ENCODE measurements around the gene SEMA6B. TPM values are rescaled to one million over a fixed set of nuclear protein-coding genes. Genes with fewer than 3 reads are reported as not detected.

The SEMA6B gene
- total RNA-seq, 2 donors from 2014 or later: 15.0 to 24.8 TPM

DNA sequence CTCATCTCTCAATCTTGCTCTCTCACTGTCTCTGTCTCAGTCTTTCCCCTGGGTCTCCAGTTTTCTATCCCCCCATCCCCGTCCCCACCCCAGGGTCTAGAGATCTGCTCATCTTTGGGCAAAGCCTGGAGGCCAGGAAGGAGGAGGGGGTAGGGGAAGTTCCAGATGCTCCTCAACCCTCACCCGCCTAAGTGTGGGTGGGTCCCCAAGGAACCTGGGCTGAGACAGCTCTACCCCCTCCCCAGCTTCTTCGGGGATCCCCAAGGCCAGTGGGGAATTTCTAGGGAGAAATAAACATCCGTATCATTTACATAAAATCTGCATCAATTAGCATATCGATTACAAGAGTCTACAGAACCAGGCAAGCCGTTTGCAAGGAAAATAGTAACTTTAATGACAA is 31.8 kb upstream of the SEMA6B start:
- intact Hi-C loops (cut with DNase I): loop anchor here in 1 of 2 donors (5.0 kb wide), 1 partner anchor 41 kb away; no protein-coding TSS in a partner anchor
- ATAC-seq: no peak
- no peak for DNase-seq

DNA sequence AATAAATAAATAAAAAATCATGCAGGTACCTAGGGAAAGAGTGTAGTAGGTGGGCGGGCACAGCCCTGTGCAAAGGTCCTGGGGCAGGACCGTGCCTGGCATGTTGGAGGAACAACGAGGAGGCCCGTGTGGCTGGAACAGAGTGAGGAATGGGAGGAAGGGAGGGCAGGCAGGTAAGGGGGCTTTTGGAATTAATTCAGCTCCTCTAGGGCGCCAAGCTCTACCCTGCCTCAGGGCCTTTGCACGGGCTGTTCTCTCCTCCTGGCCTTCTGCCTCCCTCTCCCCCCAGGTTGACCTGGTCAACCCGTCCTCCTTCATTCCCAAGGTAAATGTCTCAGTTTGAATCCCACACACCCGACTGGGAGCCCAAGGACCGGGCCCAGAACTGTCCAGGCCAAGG is 31.1 kb upstream of the SEMA6B start:
- DNase-seq (no peak), ATAC-seq (no peak)
- intact Hi-C loops (cut with DNase I): loop anchor here in 1 of 2 donors (5.0 kb wide), 1 partner anchor 42 kb away; no protein-coding TSS in a partner anchor

DNA sequence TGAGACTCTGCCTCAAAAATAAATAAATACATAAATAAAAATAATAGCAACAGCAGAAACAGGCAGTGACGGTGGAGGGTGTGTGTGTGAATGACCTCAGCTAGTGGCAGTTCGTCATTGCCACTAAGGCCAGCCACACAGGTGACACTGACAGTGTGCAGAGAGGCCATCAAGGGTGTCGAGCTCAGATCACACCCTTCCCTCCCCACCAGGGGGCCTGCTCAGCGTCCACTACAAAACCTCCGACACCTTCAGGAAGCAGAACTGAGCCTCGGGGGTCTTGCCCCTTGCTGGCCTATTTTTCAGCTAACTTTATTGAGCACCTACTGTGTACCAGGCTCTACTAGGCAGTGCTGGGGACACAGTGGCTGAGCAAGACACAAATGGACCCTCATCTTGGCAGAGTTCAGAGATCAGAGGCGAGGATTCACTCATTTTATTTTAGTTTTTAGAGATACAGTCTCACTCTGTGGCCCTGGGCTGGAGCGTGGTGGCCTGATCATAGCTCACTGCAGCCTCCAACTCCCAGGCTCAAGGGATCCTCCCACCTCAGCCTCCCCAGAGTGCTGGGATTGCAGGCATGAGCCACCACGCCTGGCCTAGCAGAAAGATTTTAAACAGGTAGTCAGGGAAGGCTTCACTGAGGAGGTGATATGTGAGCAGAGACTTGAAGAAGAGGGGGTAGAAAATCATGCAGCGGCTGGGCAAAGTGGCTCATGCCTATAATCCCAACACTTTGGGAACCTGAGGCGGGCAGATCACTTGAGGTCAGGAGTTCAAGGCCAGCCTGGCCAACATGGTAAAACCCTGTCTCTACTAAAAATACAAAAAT is 30.3 kb upstream of the SEMA6B start:
- intact Hi-C loops (cut with DNase I): loop anchor here in 1 of 2 donors (5.0 kb wide), 1 partner anchor 43 kb away; no protein-coding TSS in a partner anchor
- no peak for DNase-seq
- peak; percentile 78 to 79 for ATAC-seq

DNA sequence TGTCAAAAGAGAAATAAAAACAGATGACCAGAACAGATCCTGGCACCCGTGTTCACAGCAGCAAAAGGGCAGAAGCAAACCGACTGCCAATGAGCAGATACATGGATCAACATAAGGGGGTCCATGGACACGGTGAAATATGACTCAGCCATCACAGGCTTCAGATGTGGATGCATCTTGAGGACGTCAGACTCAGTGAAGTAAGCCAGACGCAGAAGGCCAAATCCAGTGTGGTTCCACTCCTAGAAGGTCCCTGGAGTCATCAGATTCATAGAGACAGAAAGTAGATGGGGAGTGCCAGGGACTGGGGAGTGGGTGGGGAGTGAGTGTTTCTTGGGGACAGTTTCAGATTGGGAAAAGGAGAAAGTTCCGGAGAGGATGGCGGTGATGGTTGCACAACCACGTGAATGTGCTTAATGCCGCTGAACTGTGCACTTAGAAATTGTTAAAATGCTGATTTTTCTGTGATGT is 28.8 kb upstream of the SEMA6B start:
- ATAC-seq (no peak), DNase-seq (no peak)
- intact Hi-C loops (cut with DNase I): no loop called here

DNA sequence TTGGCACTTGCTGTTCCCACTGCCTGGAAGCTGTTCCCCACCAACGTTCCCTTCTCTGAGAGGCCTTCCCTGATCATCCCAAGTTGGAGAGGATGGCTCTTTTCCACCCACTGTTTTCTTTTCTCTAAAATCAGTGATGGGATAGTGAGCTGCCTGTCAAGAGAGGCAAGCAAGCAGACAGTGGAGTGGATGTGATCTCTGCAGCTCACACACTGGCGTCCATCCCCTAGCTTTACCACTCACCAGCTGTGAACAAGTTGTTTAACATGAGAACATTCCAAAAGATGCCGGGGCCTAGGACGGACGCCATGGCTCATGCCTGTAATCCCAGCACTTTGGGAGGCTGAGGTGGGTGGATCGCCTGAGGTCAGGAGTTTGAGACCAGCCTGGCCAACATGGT is 28.0 kb upstream of the SEMA6B start:
- ATAC-seq (no peak), DNase-seq (no peak)
- intact Hi-C loops (cut with DNase I): no loop called here

DNA sequence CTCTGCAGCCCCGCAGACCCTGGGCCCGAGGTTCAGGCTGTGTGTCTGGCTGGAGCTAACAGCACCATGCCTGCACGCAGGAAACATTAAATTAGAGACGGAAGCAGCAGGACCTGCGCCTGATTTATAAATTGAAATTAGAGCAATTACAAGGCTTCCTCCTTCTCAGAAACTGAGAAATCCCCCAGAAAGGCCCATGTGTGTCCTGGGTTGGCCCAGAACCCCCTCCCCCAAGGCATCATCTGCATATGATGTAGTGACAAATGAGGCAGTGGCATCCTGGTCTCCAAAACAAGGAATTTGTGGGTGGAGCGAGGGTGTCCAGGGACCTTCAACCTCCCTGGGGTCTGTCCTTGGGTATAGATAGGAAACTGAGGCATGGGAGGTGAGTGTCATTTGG is 27.2 kb upstream of the SEMA6B start:
- DNase-seq (no peak), ATAC-seq (no peak)
- intact Hi-C loops (cut with DNase I): no loop called here

DNA sequence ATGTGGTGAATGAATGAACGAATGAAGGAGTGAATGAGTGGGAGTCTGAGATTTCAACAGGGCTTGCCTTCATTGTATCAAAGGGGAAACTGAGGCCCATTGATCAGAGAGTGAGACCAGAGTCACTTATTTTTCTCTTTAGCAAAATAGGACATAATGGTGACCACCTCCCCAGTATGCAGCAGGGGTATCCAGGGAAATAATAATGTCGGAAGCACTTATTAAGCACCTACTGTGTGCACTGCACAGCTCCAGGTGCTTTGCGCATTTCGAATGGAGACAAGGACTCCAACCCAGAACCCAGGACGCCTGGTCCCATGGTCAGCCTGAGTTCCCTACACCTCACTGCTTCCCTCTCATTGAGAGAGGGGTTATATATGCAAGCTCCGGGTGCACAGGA is 26.8 kb upstream of the SEMA6B start:
- ATAC-seq (no peak), DNase-seq (no peak)
- intact Hi-C loops (cut with DNase I): no loop called here

DNA sequence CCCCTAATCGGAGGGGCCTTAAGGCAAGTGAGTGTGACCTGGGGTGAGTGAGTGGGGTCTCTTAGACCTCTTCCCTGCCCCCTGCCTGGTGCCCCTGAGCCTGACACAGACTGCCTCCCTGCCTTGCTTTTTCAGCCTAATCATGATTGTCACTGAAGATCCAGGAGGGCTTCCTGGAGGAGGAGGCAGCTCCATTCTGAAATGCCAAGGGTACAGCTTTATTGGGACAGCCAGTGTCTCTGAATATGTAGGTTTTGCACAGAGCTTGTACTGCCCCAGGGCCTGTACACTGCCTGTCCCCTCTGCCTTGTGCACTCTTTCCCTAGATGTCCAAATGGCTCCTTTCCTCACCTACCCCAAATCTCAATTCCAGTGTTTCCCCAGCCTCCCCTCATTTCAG is 26.1 kb upstream of the SEMA6B start:
- no peak for DNase-seq
- intact Hi-C loops (cut with DNase I): no loop called here

DNA sequence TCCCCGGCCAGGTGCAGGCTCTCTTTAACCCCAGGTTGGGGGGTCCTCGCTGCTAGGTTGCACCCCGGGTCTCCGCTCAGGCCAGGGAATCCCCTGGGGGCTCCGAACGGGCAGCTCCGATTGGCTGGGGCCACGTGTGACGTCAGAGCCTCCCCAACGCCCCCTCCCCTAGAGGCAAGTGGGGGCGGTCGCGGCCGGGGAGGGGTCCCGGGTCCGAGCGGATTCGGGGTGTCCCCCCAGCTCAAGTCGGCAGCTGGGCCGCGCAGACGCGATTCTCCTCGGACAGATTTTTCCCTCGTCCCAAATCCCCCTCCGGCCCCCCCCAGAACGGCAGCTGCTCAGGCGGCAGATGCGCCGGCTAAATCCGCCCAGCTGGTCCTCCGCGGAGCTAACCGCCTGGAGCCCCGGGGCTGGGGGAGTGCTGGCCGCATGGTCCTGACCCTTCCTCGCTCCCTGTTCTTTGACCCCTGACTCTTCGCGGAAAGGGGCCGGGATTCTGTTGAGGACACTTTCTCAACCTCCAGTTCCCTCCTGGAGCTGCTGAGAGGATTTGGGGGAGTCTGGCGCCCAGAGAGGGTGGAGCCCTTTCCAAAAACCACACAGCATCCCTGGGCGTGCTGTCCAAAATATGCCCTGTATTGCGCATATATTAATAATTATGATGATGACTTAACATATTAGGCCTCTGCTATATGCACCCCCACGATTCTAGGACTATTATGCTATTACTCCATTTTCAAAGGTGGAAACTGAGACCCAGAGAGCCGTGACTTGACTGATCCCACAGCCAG is 25.4 kb upstream of the SEMA6B start:
- no peak for ATAC-seq
- intact Hi-C loops (cut with DNase I): no loop called here
- no peak for DNase-seq

More for the DNA sequence above, 26.1 kb upstream of the SEMA6B start:
- ATAC-seq: no peak

DNA sequence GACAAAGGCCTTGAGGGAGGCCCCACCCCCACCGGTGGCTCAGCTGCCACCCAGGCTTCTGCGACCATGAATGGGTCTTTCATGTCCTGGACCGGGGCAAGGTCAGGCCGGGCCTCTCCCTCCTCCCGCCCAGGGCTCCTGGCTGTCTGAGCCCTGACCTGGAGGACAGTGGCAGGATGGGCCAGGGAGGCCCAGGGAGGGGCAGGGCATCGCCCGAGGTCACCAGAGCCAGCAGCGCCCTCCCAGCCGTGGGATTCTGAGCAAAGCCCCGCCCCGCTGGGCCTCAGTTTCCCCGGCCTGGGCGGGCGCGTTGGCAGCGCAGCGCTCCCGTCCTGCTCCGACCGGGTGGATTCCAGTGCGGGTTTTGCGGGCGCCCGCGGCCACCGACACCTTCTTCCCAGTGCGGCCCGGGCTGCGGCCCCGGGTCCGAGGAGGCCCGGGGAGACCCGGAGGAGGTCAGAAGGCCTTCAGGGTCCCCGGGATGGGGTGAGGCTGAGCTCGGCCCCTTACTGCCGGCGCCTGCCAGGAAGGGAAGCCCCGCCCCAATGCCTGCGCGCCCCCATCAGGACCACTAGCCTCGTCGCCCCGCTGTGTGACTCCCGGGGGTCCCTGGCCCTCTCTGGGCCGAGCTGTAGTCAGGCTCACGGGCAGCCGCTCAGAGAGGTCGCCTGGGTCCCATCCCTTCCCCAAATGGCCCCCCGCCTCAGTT is 24.6 kb upstream of the SEMA6B start:
- DNase-seq (no peak), ATAC-seq (peak; percentile 43 to 51)
- intact Hi-C loops (cut with DNase I): no loop called here

DNA sequence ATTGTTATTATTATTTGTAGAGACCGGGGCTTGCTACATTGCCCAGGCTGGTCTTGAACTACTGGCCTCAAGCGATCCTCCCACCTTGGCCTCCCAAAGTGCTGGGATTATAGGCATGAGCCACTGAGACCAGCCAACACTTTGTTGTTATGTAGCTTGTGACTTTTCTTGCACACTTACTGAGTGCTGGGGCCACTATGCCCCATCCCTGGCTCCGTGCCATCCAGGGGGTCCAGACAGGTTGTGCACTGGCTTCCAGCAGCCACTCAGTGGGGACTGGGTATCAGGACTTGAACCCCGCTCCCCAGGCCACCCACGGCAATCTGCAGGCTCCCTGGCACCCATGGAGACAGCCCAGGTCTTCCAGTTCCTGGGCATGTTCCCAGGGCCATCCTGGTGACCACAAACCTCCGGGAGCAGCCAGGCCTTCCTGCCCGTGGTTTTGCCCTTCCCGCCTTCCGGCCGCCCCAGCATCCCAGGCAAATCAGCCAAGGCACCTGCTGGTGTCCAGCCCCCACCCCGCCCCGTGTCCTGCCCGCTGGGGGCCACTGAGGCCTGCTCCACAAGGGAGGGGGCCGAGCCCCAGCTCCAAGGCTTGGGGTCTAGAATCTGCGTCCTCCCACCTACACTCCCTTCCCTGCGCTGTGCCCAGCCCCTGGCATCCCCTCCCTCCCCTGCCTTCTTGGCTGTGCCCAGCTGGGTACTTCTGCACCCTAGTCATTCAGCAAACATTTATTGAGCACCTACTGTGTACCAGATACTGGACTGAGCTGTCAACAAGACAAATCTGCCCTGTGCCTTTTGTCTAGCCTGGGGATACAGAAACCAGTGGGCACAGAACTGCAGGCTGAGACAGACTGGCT is 23.7 kb upstream of the SEMA6B start:
- DNase-seq (no peak), ATAC-seq (no peak)
- intact Hi-C loops (cut with DNase I): no loop called here

DNA sequence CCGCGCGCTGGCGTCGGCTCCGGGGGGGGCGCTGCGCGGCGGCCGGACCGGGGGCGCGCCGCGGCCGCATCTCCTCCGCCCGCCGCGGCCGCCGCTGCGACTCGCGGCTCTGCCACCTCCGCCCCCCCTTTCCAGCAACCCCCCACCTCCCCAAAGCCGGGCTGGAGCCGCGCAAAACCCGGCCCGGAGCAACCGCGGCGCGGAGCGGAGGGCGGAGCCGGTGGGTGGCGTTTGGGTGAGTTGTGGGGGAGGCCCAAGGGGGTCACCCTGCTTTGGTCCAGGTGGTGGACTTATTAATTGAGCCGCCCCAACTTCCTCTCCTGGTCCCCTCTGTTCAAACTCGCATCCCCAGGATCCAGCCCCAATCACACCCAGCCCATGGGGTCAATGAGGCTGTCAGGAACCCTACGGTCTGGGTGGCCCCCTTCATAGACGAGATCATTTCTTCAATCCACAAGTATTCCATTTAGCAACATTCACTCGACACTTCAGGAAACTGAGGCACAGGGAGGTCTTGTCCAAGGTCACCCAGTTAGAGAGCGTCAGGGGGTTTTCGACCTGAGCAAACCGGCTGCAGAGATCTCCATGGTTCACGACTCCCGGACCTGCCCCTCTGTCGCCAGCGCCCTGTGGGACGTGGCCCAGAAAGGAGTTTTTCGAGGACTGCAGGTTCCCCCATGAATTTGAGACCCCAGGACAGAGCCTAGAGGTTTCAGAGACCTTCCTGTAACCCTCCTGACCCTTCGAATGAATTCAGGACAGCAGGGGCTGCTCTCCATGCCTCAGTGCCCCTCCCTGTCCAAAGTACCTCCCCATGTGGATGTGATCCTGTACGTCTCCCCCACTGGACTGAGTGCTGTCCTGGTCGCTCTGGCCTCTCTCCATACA is 22.4 kb upstream of the SEMA6B start:
- ATAC-seq (no peak), DNase-seq (no peak)
- intact Hi-C loops (cut with DNase I): no loop called here

DNA sequence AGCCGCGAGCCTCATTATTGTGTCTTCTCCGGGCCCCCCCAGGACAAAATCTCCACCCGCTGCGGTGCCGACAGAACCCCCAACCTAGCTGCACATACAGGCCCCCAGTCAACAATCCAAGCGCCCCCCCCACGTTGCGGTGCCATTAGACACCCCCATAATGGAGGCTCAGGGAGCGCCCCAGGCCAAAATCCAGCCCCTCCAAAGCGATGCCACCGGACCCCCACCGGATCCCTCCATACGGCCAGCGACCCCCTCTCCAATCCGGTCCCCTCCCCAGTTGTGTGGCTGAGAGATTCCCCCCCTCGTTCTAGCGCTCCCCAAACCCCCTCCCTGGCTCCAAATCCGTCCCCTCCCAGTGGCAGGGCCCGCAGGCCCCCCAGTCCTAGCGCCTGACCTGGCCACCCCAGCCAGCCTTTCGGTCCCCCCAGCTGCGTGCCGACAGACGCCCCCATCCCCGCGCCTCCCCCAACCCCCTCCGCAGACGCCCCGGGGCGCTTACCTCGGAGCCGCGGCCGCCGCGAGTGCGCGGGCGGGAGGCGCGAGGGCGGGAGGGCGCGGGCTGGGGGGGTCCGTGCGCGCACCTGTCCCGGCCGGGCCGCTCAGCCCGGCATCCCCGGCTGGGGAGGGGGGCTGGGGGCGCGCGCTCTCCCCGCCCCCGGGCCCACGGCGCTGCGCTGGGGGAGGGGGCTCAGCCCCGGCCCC is 21.6 kb upstream of the SEMA6B start:
- intact Hi-C loops (cut with DNase I): no loop called here
- DNase-seq (no peak), ATAC-seq (no peak)

DNA sequence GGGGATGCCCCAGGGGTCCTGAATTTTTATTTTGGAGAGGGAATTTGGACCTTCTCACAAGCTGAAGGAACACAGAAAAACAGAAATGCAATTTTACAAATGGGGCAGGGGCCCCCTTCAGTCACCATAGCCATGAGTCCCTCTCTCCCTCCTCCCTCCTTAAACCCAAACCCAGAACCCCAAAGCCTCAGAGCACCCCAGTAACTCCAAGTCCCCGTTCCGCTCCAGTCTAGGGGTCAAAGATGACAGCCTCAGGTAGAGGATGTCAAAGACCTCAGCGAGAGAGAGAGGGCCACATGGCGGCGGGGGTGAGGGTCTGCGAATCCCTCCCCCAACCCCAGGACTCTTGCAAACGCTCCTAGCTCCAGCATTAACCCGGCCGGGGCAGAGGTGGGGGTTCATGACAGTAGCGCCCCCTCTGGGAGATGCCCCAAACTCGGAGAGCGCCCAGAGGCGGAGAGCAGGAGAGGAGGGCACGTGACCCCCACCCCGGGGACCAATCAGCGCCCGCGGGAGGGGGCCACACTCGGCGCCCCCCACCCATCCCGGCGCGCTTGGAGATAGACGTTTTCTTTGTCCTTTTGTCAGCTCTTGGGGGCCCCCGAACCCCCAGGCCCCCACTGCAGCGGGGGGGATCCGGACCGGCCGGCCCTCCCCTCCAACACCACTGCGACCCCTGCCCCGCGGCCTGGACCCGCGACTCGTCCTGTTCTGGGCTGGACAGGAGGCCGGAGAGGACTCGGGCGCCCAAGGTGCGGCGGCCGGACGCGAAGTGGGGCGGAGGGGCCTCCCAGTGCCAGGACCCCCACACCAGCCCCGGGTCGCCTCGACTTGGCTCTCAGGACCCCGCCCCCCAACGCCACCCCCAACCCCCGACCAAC is 20.8 kb upstream of the SEMA6B start:
- no peak for ATAC-seq
- intact Hi-C loops (cut with DNase I): no loop called here
- DNase-seq: no peak

DNA sequence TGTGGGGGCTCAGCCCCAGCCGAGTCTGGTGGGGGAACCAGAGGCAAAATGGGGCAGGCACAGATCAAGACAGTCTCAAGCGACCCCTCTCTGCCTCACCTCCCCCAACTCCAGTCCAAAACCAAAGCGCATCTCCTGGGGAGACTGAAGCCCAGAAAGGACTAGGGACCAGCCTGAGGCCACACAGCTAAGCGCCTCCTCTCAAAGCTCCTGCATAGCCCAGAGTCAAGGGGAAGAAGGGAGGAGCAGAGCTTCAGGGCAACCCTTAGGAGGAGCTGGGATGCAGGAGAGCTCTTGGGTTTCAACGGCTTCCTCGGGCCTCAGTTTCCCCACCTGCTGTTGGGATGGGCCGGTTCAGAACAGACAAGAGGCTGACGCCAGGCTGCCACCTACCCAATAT is 19.9 kb upstream of the SEMA6B start:
- ATAC-seq (no peak), DNase-seq (no peak)
- intact Hi-C loops (cut with DNase I): loop anchor here (5.0 kb wide), 2 partner anchors 53 to 58 kb away; partner anchors contain the start of gene TNFAIP8L1 (in 1 of the 2)

Measured in left cardiac atrium (tissue), 4 donors.